GM21515 (cell line): ENCODE results near the gene METTL25B.

Source experiments
- ATAC-seq: cut with Tn5 transposase; IDR thresholded peaks from one replicate; pipeline ENCODE4 v1.9.1; 2021; ENCODE audit not compliant: unreplicated experiment

Gene METTL25B

DNA sequence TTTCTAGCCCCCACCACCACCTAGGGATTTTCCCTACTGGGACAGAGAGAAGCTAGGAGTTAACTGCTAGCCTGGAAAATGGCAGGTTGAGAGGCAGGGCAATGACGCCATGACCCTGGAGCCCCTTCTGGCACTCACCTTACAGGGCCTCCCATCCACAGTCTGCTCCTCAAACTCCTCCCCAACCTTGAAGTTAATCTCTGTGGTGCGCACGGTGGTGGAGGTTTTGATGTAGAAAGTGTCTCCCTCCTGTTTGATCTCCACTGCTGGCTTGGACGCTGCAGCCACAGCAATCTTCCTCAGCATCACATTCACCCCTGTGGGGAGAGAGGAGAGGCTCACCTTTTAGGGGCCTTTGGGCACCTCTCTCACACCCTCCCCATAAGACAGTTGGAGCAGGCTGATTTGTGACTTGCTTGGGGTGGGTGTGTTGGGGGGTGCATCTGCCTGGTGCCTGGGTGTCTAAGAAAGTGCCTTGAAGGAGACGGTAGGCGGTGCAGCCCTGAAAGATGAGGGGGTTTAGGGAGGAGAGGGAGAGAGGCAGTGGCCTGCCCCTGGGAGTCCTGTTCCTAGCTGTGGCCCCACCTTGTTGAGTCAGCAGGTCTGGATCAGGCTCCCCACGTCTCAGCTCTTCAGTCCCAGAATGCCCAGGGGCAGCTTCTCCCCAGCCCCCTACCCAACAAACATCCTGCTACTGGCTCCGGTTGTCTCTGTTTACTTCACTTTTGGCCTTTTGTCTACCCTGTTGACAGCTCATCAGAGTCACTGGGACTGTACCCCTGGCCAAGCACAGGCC lies 27.3 kb upstream of the METTL25B start:
- no peak for ATAC-seq

DNA sequence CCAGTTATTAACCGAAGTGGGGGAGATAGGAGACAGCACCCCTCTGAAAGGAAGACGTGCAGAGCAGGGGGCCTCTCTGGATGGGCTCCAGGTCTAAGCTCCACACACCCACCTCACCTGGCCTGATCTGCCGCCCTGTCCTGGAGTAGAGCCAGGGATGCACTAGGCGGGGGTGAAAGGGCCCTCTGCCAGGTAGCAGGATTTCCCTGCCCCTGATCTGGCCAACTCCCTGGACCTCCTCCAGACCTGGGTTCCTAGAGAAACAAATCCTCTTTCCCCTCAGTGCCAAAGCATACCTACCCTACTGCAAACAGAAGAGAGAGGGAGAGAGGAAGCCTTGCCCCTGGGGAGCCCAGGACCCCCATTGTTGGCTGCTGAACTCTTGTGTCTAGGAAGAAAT lies 24.9 kb upstream of the METTL25B start:
- ATAC-seq: no peak

DNA sequence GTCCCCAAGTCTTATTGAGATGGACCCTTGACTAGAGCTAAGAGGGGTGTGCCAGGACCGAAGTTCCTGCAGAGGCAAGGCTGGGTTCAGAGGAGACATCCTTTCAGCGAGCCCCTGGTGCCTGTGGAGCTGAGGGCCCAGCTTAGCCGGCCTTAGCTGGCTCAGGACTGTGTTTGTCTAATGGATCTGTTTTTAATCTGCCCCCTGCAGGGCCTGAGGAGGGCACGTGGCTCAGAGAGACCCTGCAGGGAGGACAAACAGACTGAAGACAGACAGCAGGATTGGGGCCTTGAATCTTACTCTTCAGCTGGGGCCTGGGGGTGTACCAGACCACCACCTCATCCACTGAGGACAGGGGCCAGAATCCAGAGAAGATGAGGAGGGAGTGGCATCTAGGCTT lies 24.5 kb upstream of the METTL25B start:
- no peak for ATAC-seq

DNA sequence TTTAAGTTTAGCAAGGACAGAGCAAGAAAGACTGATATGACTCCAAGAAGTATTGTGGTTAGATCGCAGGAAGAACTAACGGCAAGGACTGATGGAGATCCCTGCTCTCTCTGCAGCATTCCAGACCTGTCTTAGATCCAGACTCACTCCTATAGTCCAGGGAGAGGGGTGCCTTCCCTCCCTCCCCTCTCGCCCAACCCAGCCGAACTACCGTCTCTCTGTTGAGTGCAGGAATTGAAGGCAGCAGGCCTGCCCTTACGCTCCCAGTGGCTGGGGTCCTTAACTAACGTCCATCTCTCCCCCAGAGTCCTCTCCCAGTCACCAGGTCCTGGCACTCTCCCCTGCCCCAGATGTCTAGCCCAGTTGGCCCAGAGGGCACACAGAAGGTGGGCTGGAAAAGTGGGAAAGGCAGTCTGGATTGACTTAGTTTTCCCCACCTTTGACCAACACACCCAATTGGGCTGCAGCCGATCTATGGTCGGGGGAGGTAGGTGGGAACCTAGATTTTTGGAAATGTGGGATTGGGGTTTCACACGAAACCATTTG lies 24.0 kb upstream of the METTL25B start:
- no peak for ATAC-seq

DNA sequence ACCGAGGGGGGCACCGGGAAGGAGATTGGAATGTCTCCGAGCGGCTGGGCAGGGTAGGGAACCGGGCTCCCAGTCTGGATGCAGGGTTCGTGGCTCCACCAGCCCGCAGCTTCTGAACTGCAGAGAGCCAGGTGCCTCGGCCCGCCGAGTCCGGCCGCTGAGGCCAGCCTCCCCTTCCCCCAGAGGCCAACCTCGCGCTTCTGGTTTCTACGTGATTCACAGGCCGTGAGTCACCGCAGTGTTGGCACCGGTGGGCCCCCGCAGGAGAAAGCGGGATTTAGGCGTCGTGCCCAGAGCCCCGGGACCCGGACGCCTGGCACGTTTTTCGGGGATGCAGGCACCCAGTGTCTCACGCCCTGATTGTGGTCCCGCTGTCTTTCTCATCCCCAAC lies 23.3 kb upstream of the METTL25B start:
- no peak for ATAC-seq

DNA sequence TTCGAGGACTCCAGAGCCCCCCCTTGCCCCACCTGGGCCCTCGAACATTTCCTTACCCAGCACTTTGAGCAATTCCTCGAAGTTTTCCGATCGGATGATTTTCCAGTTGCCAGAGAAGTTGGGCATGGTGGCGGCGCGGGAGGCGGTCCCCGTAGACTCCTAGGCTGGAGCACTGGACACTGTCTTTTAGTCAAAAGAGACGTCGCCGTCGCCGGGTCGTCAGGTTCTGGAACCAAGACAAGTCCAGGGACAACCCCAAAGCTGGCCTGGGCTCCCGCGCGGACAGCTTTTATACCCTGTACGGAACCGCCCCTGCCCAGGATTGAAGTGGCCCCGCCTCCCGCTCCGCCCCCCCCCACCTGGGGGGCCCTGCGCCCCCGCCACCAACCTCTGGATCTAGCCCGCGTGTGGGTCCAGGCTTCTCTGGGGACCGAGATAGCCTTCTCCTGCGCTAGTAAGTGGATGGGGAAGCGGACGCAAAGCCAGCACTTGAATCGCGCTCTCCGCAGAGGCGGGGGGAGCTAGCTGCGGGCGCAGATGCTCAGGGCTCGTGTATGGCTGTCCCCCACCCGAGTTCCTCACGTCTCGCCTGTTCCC lies 22.9 kb upstream of the METTL25B start, which contains the start of gene CRABP2:
Gene CRABP2 (minus strand): TSS at position 263 of the 597 bp plus-strand sequence. CDS start 137 bp downstream, at position 126.
- no peak for ATAC-seq

DNA sequence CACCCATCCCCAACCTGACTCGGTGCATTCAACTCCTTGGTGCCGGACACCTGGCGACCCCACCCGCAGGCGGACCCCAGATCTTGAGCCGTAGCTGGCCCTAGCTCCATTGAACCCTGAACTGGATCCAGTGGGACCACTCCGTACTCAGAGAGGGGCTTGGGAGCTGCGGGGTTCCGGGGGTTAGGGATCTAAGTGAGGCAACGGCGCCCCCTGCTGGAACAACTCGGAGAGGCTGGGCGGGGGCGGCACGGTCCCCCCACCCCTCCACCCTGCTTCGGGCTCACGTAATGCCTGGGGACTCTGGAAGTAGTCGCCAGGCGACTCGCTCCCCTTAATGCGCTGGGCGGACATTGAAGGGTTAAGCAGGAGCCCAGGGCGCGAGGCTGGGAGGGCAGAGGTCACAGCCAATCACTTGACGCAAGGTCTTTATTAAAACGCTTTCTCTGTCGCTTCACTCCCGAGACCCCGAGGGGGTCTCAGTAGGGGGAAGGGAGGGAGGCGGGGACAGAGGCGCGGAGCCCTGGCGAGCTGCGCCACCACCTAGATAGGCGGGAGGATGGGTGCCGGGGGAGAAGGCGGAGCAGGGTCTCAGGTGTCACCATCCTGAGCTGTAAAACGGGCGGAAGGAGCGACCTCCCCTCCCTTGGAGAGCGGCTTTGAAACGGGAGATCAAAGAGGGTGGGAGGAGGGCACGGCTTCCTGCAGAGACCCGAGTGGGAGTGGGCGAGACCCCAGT lies 22.2 kb upstream of the METTL25B start:
- no peak for ATAC-seq

DNA sequence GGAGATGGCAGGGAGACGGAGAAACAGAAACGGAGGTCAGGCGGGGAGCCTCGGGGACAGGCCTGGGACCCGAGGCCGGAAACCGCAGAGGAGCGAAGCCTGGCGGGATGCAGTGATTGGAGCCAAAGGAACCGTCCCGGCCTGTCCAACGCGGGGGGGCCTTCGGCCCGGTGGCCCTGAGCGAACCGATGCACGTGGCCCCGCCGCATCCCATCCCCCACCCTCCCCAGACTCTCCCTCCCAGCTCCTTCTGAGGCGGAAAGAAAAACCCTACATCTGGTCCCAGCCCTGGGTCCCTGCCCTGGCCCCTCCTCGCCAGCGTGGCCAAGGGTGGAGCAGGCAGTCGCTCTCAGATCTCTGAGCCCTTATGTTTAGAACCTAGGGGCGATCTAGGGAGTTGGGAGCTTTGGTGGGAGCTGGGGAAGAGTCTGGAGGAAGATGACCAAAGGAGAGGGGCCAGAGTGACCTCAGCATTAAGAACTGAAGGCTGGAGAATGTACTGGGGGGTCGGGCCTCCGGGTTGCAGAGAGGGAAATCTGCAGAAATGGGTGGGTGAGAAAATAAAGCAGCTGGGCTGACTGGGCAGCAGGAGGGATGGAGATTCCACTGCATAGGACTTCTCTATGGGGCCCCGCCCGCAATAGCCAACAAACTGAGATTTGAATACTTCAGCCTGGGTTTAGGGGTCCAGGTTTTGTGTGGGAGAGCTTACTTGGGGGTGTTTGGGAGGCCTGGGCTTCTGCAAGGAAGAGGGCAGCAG lies 21.4 kb upstream of the METTL25B start:
- ATAC-seq: no peak

DNA sequence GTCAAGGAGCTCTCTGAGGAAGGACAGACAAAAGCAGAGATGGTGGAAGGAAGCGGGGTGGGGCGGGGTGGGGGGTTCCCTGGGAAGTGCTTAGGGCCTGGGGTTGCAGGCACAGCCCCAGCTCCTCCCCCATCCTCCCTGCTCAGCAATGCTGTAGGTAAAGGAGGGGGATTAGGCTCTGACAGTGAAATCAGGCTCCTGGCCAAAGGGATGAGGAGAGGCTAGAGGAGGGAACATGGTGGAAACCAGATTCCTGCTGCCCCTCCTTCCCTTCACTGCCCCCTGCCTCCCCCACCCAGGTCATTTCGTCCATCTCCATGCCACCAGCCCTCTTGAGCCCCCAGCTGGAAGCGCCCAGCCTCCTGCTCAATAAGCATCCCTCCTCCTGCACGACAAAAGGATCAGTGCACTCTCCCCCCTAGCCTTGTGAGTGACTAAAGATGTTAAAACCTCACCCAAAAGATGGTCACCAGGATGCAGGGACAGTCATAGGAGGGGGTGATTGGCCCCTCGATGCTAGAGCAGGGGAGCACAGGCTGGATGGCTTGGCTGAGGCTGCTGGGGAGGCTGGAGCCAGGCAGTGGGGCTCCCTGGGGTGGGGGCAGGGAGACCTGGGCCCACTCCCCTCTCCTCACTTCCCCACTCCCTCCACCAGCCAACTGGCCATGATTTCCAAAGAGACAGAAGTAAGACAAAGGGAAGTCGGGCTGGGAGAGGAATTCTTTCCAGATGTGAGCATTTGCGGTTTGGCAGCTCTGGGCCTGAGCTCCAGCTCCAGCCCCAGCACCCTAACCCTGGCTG lies 20.7 kb upstream of the METTL25B start:
- no peak for ATAC-seq

DNA sequence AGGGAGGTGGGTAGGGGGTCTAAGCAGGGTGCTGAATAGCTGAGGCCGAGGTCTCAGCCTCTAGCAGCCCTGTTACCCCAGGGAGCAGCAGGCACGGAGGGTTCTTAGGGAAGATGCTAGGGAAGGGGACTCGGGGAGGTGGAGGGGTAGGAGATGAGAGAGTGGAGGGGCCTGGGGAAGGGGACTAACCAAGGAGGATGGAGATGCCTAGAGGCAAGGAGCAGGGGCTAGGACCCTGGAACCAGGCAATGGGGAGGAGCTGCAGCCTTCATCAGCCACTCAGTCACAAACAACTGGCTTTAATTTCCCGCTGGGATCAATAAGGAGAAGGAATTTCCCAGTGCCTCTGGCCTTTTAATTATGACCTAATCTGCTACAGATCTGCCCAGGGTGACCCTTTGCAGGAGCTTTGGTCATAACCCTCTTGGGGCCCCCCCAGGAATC lies 20.0 kb upstream of the METTL25B start:
- ATAC-seq: no peak

DNA sequence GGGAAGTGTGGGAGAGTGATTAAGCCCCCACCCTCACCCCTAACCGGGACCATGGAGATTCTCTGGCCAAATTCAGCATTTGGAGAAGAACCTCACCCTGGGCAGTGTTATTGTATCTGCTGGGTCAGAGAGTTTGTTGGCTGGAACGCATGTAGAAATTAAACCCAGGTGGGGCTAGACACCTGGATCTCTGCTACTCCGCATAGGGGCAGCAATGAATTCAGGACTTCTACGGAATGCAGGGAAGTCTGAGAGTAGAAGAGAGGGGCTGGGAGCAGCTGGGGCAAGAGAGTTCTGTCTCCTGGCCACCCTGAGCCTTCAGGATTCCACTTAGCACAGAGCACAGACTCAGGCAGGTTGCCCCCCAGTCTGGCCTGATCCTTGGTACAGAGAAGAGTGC lies 19.2 kb upstream of the METTL25B start:
- no peak for ATAC-seq

DNA sequence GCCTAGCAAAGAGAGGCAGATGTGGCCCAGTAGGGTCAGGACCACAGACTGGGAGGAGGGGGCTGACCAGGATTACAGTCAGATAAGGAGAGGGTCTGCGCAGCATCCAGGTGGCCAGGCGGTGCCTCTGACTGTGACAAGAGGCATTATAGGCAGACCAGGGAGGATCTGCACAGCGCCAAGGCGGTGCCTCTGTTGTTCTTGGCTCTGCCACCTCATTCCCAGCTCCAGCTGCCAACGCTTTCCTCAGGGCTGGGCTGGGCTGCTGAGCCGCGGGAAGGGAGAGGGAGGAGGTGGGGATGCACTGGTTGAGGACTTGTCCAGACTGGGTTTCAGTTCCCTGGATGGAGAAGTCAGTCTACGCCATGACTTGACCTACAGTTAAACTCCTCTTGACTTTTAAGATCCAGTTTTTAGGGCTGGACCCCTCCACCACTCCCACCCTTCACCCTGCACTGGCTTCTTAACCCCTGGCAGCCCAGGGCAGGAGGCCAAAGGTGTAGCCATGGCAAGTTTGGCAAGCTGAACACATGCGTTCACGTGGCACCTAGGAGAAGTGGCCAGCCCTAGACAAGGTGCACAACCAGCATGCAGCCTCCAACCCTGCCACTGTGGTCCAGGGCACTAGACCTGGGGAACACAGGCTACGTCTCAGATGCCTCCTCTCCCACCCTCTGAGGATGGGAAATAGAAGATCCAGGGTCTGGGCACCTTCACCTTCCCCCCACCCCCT lies 18.3 kb upstream of the METTL25B start:
- ATAC-seq: no peak

DNA sequence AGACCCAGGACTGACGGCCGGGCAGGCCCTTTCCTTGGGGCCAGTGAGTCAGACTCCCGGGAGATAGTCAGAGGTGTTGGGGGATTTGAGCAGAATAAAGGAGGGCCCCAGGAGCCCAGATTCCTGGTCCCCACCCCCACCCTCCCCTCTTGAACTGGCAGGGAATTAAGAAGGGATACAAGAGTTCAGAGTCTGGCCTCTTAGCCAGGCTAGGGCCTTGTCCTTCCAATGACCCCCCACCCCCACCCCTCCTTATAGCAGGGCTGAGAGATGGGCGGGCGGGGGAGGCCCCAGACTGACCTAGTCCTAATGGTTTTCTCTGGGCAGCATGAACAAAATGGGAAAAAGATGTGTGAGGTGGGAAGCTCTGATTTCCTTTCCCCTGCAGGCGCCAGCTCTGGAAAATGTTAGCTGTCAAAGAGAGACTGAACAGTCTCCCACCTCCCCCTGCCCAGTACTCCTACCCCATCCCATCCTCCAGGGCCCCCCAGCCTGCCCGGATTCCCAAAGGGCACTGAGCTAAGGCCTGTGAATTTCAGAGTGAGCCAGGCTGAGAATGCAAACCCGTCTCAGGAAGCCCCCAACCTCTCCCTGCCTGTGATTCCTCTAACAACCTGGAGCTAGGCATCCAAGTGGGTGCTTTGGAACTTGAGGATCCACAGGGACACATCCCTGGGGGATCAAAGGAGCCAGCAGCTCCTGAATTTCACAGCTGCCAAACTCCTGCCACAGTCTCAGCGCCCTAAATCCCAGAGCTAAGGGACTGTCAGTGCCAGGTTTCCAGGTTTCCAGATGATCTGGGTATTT lies 17.1 kb upstream of the METTL25B start:
- no peak for ATAC-seq

DNA sequence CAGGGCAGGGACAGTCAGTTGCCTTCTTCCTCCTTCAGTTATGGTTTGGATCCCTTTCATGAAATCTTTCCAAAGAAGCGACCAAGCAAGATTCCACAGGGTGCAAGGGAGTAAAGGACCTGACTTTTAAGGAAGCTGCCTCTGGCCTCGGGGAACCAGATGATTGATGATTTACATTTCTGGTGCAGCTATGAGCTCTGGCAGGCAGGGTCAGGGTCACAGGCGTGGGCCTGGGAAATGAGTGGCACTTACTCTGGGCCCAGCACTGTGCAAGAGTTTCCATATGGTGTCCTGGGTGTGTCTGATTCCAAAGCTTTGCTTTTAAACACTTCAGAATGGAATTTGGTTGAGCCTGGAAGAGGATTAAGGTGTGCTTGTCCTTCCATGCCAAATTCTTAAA lies 15.6 kb upstream of the METTL25B start:
- ATAC-seq: no peak

DNA sequence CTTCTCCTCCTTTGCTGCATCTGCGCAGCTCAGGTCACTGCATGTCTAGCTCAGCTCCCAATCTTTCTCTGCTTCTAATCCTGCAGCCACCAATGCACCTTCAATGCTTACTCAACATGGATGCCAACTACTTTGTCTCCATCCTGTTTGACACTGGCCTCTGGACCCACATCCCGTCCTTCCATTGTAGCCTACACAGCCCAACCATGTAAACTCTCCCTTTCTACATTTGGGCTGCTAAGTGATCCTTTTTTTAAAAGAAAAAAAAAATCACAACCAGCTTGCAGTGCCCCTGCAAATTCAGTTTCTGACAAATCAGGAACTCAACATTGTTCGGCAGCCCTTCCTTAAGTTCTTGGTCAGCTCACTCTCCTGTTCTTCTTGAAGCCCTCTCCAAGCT lies 13.4 kb upstream of the METTL25B start:
- ATAC-seq: no peak

DNA sequence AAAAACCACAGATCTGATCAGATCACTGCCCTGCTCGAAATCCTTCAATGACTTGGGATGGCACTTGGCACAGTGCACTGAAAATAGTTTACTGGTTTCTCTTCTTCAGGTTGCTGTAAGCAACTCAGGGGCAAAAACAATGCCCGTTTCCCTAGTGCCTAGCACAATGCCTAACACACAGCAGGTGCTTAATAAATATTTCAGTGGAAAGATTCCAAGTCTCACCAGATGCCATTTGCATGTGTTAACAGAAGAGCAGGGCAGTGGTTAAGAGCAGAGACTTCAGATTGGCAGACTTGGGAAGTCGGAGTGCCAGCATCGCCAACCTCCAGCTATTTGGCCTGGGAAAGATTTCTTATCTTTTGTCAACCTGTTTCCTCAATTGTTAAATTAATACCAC lies 10.9 kb upstream of the METTL25B start:
- no peak for ATAC-seq

DNA sequence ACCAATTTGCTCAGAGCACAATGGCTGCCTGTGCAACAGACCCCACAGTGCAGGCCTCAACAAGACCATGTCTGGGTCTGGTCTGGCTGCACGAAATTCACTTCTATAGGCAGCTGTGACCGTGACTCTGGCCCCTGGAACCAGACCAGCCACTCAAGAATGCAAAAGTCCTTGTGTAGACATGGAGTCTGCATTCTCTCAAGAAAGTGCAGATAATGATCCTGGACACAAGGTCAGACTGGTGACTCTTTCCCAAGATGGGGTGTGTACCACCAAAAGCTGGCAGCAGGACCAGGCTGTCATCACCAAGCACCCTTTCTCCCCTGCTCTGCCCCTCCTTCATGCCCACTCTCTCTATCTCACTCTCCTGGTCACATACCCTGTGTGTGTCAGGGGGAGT lies 7.1 kb upstream of the METTL25B start:
- ATAC-seq: no peak

DNA sequence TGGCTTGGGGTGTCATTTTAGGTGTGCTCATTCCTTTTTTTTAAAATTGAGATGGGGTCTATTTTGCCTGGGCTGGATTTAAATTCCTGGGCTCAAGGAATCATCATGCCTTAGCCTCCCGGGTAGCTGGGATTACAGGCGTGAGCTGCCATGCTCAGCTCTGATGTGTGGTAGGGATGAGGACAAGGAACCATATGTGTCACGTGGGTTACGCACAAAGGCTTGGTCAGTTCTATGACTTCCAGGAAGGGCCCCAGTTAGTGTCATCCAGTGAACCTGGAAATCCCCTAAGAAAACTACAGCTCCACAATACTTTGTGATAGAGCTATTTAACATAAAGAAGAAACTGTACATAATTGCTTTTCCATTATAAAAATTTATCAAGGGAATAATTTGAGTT lies 6.7 kb upstream of the METTL25B start:
- no peak for ATAC-seq
